Osteoblast (primary cell): ENCODE measurements around the gene UBE2E2. TPM values are rescaled to one million over a fixed set of nuclear protein-coding genes. Genes with fewer than 3 reads are reported as not detected.

Experiments
- DNase-seq: peaks from one replicate; pipeline ENCODE4 v3.0.0; 2011; ENCODE audit warnings: low spot score, mixed read lengths; ENCODE audit not compliant: insufficient read length; ENCODE audit errors: missing footprints
- H2AFZ ChIP-seq: 2 replicates; pipeline ENCODE4 v1.6.0; 2011; ENCODE audit warnings: mild to moderate bottlenecking, low read length
- H3K27ac ChIP-seq: 2 replicates; pipeline ENCODE4 v1.5.1; 2011; ENCODE audit warnings: mild to moderate bottlenecking, low read depth, low read length, moderate library complexity
- H3K27me3 ChIP-seq: 2 replicates; pipeline ENCODE4 v1.6.0; 2012; ENCODE audit warnings: mild to moderate bottlenecking, control low read depth, inconsistent platforms, low read length, moderate library complexity; ENCODE audit not compliant: insufficient read depth
- H3K36me3 ChIP-seq: 2 replicates; pipeline ENCODE4 v1.5.1; 2011; ENCODE audit warnings: mild to moderate bottlenecking, low read length, control low read depth, moderate library complexity; ENCODE audit not compliant: insufficient read depth
- H3K4me1 ChIP-seq: 2 replicates; pipeline ENCODE4 v1.5.1; 2011; ENCODE audit warnings: mild to moderate bottlenecking, low read length, control low read depth, moderate library complexity; ENCODE audit not compliant: insufficient read depth
- H3K4me2 ChIP-seq: 2 replicates; pipeline ENCODE4 v1.6.0; 2011; ENCODE audit warnings: mild to moderate bottlenecking, low read length; ENCODE audit not compliant: insufficient read depth
- H3K4me3 ChIP-seq: fragments of 200-600 bp; sonication (generic); 3 replicates; pipeline ENCODE4 v1.5.1; 2012; ENCODE audit warnings: mild to moderate bottlenecking, low read length, inconsistent platforms; ENCODE audit not compliant: insufficient read depth
- H3K79me2 ChIP-seq: 2 replicates; pipeline ENCODE4 v1.6.0; 2012; ENCODE audit warnings: mild to moderate bottlenecking, low read length, control low read depth, inconsistent platforms; ENCODE audit not compliant: insufficient read depth
- H3K9me3 ChIP-seq: 2 replicates; pipeline ENCODE4 v1.5.1; 2011; ENCODE audit warnings: low read depth, low read length, control low read depth
- H4K20me1 ChIP-seq: 2 replicates; pipeline ENCODE4 v1.6.0; 2012; ENCODE audit warnings: mild to moderate bottlenecking, low read length, control low read depth; ENCODE audit not compliant: insufficient read depth
- CTCF ChIP-seq: IDR thresholded peaks from 2 replicates; pipeline ENCODE4 v1.5.1; 2011; ENCODE audit warnings: mild to moderate bottlenecking, low read depth, low read length, moderate library complexity; ENCODE audit errors: extremely low read depth
- total RNA-seq: library from RNA; depleted of rRNA; stranded (reverse); fragments of >200 nt; gene quantifications from 2 replicates; pipeline ENCODE4 v1.2.3, GENCODE V29; 2012

The UBE2E2 gene
- total RNA-seq, 1 donor: 49.6 TPM

- Histone ChIP-seq H3K27ac (no peak overlapping the region), H4K20me1 (no peaks in the 10 kb centered on the region), H3K4me3 (no peak overlapping the region), H3K9me3 (no peaks in the 10 kb centered on the region), H3K27me3 (no peaks in the 10 kb centered on the region), H3K36me3 (no peaks in the 10 kb centered on the region), H3K79me2 (no peaks in the 10 kb centered on the region), H2AFZ (no peak overlapping the region), H3K4me1 (no peaks in the 10 kb centered on the region), H3K4me2 (no peak overlapping the region)
- DNase-seq: no peak
- TF ChIP-seq CTCF: no peak
These were observed 324.2 kb downstream of the UBE2E2 start for GRCh38 chr3:23527326-23527725.

DNA sequence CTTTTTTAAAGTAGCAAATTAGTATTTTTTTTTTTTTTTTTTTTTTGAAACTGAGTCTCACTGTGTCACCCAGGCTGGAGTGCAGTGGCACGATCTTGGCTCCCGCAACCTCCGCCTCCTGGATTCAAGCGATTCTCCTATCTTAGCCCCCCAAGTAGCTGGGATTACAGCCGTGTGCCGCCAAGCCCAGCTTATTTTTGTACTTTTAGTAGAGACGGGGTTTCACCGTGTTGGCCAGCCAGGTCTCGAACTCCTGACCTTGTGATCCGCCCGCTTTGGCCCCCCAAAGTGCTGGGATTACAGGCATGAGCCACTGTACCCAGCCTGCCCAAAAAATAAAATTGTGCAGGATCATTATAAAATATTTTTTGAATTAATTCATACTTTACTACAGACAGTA is 330.5 kb downstream of the UBE2E2 start:
- TF ChIP-seq CTCF: no peak
- Histone ChIP-seq H3K4me1 (no peaks in the 10 kb centered on the region), H2AFZ (no peak overlapping the region), H3K4me2 (no peak overlapping the region), H3K9me3 (no peaks in the 10 kb centered on the region), H3K79me2 (no peaks in the 10 kb centered on the region), H3K27me3 (no peaks in the 10 kb centered on the region), H3K4me3 (no peak overlapping the region), H3K27ac (no peak overlapping the region), H4K20me1 (no peaks in the 10 kb centered on the region), H3K36me3 (no peaks in the 10 kb centered on the region)
- no peak for DNase-seq

DNA sequence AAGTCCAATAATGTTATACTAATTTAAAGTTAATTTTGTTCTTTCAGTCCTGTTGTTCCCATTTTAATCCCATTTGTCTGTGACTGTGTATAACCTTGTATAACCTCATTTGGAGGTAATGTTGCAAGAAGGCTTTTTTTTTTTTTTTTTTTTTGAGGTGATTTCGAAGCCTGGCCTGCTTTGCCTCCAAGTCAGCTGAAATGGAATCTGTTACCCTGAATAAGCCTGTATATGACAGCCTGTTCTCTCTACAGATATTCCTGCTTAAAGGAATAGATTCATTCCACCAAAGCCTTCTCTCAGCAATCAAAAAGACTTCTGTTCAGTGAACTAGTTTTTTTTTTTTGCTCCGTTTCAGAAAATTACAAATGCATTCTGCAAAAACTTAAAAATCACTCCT is 330.9 kb downstream of the UBE2E2 start:
- no peaks in the 10 kb centered on the region for H3K27me3 ChIP-seq
- TF ChIP-seq CTCF: no peak
- H3K36me3 ChIP-seq: no peaks in the 10 kb centered on the region
- no peak overlapping the region for H2AFZ ChIP-seq
- no peaks in the 10 kb centered on the region for H4K20me1 ChIP-seq
- H3K27ac ChIP-seq: no peak overlapping the region
- H3K9me3 ChIP-seq: no peaks in the 10 kb centered on the region
- no peaks in the 10 kb centered on the region for H3K79me2 ChIP-seq
- no peak overlapping the region for H3K4me2 ChIP-seq
- no peaks in the 10 kb centered on the region for H3K4me1 ChIP-seq
- no peak for DNase-seq
- H3K4me3 ChIP-seq: no peak overlapping the region

DNA sequence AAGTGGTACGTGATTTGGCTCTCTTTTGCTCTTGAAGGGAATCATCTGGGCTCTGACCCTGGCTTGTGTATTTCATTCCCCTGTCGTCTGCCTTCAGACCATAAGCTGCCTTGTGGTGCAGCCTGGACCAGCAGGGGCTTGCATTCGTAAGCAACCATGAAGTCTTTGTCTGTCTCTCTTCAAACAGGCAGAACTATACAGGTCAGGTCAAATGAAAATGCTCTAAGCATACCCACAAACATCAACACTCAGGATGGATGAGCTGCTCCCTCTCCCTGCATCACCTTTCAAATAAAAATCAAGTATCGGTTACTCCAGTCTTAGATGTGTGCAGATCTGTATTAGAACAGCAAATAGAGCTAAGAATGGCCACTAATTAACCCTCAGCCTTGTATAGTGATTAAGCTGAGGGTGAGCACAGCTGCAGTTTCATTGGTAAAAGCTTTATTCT is 334.0 kb downstream of the UBE2E2 start:
- H3K79me2 ChIP-seq: no peaks in the 10 kb centered on the region
- no peak overlapping the region for H3K4me3 ChIP-seq
- no peak overlapping the region for H3K4me2 ChIP-seq
- TF ChIP-seq CTCF: no peak
- no peaks in the 10 kb centered on the region for H3K36me3 ChIP-seq
- H3K27ac ChIP-seq: no peak overlapping the region
- H3K9me3 ChIP-seq: no peaks in the 10 kb centered on the region
- no peak for DNase-seq
- H2AFZ ChIP-seq: no peak overlapping the region
- no peaks in the 10 kb centered on the region for H4K20me1 ChIP-seq
- no peaks in the 10 kb centered on the region for H3K27me3 ChIP-seq
- no peaks in the 10 kb centered on the region for H3K4me1 ChIP-seq
